B cell (primary cell): ENCODE measurements around the gene TES. TPM values are rescaled to one million over a fixed set of nuclear protein-coding genes. Genes with fewer than 3 reads are reported as not detected.

Experiments used
- ATAC-seq: fragments of 200-7000 bp; cut with Tn5 transposase; one replicate; pipeline ENCODE4 v1.10.0; 2021; ENCODE audit warnings: low read depth, mild to moderate bottlenecking, moderate number of reproducible peaks, moderate library complexity
- CTCF ChIA-PET: fragments of 350-600 bp; sonication (Branson Sonifier 250); formaldehyde crosslinking; loops from one replicate; lab custom pipeline; 2021; ENCODE audit warnings: antibody characterized with exemption, inconsistent platforms; lab: Charles Lee
- POLR2A ChIA-PET: fragments of 350-600 bp; sonication (Branson Sonifier 250); formaldehyde crosslinking; loops from one replicate; lab custom pipeline; 2021; ENCODE audit warnings: antibody characterized with exemption; lab: Charles Lee
- DNase-seq: peaks from one replicate; pipeline ENCODE4 v3.0.0; 2013
- H2AFZ ChIP-seq: 2 replicates; pipeline ENCODE4 v1.6.1; 2012; ENCODE audit warnings: mild to moderate bottlenecking, low read depth, low read length; ENCODE audit not compliant: insufficient read depth, poor library complexity, severe bottlenecking
- H3K27ac ChIP-seq, 2 donors: 1 replicate in 1 of 2; 2 replicates in 1 of 2; pipeline ENCODE4 v1.5.1; 2012 to 2013; ENCODE audit warnings: low read length in 2 of 2, mild to moderate bottlenecking in 2 of 2, moderate library complexity in 1 of 2
- H3K27me3 ChIP-seq, 4 experiments: fragments of 200-600 bp in 1 of 4; sonication (generic) in 1 of 4; replicated peaks in 1 of 4; 1 replicate in 2 of 4; 2 replicates in 2 of 4; pipeline versions ENCODE4 v1.6.1 to v1.7.0; 2013 to 2016; ENCODE audit warnings: low read length in 3 of 4, mild to moderate bottlenecking in 2 of 4, mixed read lengths in 1 of 4, moderate library complexity in 1 of 4; ENCODE audit not compliant: insufficient read depth in 4 of 4, control insufficient read depth in 3 of 4; ENCODE audit errors: control extremely low read depth in 1 of 4
- H3K36me3 ChIP-seq, 2 experiments: replicated peaks in 1 of 2; 1 replicate in 1 of 2; 2 replicates in 1 of 2; pipeline versions ENCODE4 v1.6.1 to v1.7.1; 2013; ENCODE audit warnings: low read length in 1 of 2; ENCODE audit not compliant: insufficient read depth in 2 of 2, control insufficient read depth in 1 of 2; ENCODE audit errors: control extremely low read depth in 1 of 2, extremely low read depth in 1 of 2
- H3K4me1 ChIP-seq, 2 donors: fragments of 200-600 bp in 1 of 2; sonication (generic) in 1 of 2; 1 replicate in 1 of 2; 2 replicates in 1 of 2; pipeline versions ENCODE4 v1.5.1 to v1.6.1; 2013 to 2017; ENCODE audit warnings: low read length in 2 of 2; ENCODE audit not compliant: control insufficient read depth in 2 of 2, insufficient read depth in 2 of 2
- H3K4me2 ChIP-seq: replicated peaks from 2 replicates; pipeline ENCODE3; 2012; ENCODE audit warnings: mild to moderate bottlenecking, low read depth, low read length; ENCODE audit not compliant: poor library complexity, severe bottlenecking
- H3K4me3 ChIP-seq, 5 experiments: fragments of 200-600 bp in 1 of 5; sonication (generic) in 1 of 5; 1 replicate in 3 of 5; 2 replicates in 2 of 5; pipeline versions ENCODE4 v1.5.1 to v1.7.0; 2011 to 2016; ENCODE audit warnings: low read length in 4 of 5, mild to moderate bottlenecking in 4 of 5, low read depth in 2 of 5, control low read depth in 1 of 5, moderate library complexity in 1 of 5; ENCODE audit not compliant: insufficient read depth in 1 of 5; ENCODE audit errors: control extremely low read depth in 1 of 5, extremely low read depth in 1 of 5
- H3K79me2 ChIP-seq: fragments of 200-600 bp; sonication (generic); one replicate; pipeline ENCODE4 v1.6.0; 2016; ENCODE audit warnings: low read length; ENCODE audit not compliant: control insufficient read depth, insufficient read depth
- H3K9ac ChIP-seq: fragments of 200-600 bp; sonication (generic); 2 replicates; pipeline ENCODE4 v1.6.1; 2017; ENCODE audit warnings: mild to moderate bottlenecking, low read length, moderate library complexity
- H3K9me3 ChIP-seq, 3 donors: one replicate each; pipeline versions ENCODE4 v1.6.1 to v1.7.1; 2013; ENCODE audit warnings: low read length in 2 of 3; ENCODE audit not compliant: control insufficient read depth in 2 of 3, insufficient read depth in 1 of 3; ENCODE audit errors: control extremely low read depth in 1 of 3
- H4K20me1 ChIP-seq: 2 replicates; pipeline ENCODE4 v1.6.0; 2012; ENCODE audit warnings: mild to moderate bottlenecking, low read length; ENCODE audit not compliant: insufficient read depth, control insufficient read depth, poor library complexity, severe bottlenecking
- H3K27ac Mint-ChIP-seq: one replicate; pipeline ENCODE4 v1.8.0; 2021; ENCODE audit warnings: mixed read lengths
- H3K27me3 Mint-ChIP-seq: one replicate; pipeline ENCODE4 v1.8.0; 2021; ENCODE audit warnings: mixed read lengths
- H3K4me1 Mint-ChIP-seq: one replicate; pipeline ENCODE4 v1.8.0; 2021; ENCODE audit warnings: mixed read lengths
- H3K4me3 Mint-ChIP-seq: one replicate; pipeline ENCODE4 v1.8.0; 2021; ENCODE audit warnings: mixed read lengths
- H3K9me3 Mint-ChIP-seq: one replicate; pipeline ENCODE4 v1.8.0; 2022; ENCODE audit warnings: mixed read lengths; ENCODE audit not compliant: insufficient read depth
- CTCF ChIP-seq: fragments of 200-600 bp; IDR thresholded peaks from one replicate; pipeline ENCODE4 v1.8.0; 2022; ENCODE audit warnings: antibody characterized with exemption, mild to moderate bottlenecking
- EZH2 ChIP-seq: IDR thresholded peaks from 2 replicates; pipeline ENCODE4 v1.6.1; 2012; ENCODE audit warnings: borderline replicate concordance, low read depth, mild to moderate bottlenecking, moderate library complexity, low read length; ENCODE audit not compliant: insufficient read depth, poor library complexity, severe bottlenecking
- WGBS: methylation state at CpG from one replicate; pipeline ENCODE4 v1.1.5; 2013; ENCODE audit warnings: missing lambda C conversion rate; ENCODE audit not compliant: insufficient coverage; 5-methylcytosine and 5-hydroxymethylcytosine counted together
- intact Hi-C: fragments of 100-400 bp; cut with micrococcal nuclease; formaldehyde crosslinking; loops from one replicate; pipeline ENCODE4 v1.10.0; 2022
- polyA plus RNA-seq: library from polyadenylated mRNA; depleted of rRNA; stranded (reverse); fragments of >200 nt; gene quantifications from 2 replicates; pipeline ENCODE4 v1.2.3, GENCODE V29; 2012
- total RNA-seq, 2 donors: library from RNA; stranded (reverse); fragments of 120-200 nt in 1 of 2; gene quantifications; 1 replicate in 1 of 2; 2 replicates in 1 of 2; pipeline versions ENCODE4 v1.2.3 to v1.2.4, GENCODE V29; 2013 to 2022

Gene TES
- total and polyA plus RNA-seq, 2 donors (not counting 1 experiment from before 2014, with no cell fraction given) = 55.3 to 62.5 TPM

GRCh38 chr7:116305485-116306408, 95.4 kb downstream of the TES start:
- H3K27me3 Mint-ChIP-seq = peaks cover 4% of the 10 kb centered on the region
- Histone ChIP-seq H3K36me3 (no peaks in the 10 kb centered on the region), H3K27me3 (peaks cover 0 to 4% (median 0%) of the 10 kb centered on the region in 4 experiments), H3K27ac (no peak overlapping the region), H3K9me3 (no peaks in the 10 kb centered on the region), H3K79me2 (no peaks in the 10 kb centered on the region), H3K4me3 (no peak overlapping the region), H3K9ac (no peak overlapping the region), H3K4me1 (no peaks in the 10 kb centered on the region), H3K4me2 (no peak overlapping the region), H4K20me1 (no peaks in the 10 kb centered on the region), H2AFZ (no peak overlapping the region)
- H3K4me1 Mint-ChIP-seq = no peaks in the 10 kb centered on the region
- intact Hi-C loops = no loop called here
- DNase-seq (no peak), ATAC-seq (no peak)
- no peak overlapping the region for H3K4me3 Mint-ChIP-seq
- 93% methylated on average over 2 of the region's 5 CpGs for WGBS
- ChIA-PET POLR2A (no interaction called here), CTCF (no interaction called here)
- H3K9me3 Mint-ChIP-seq = no peaks in the 10 kb centered on the region
- no peak overlapping the region for H3K27ac Mint-ChIP-seq
- TF ChIP-seq CTCF = no peak
- no peak for TF ChIP-seq EZH2

- Histone ChIP-seq H4K20me1 (no peaks in the 10 kb centered on the region), H3K79me2 (no peaks in the 10 kb centered on the region), H3K4me3 (no peak overlapping the region), H3K4me2 (no peak overlapping the region), H2AFZ (no peak overlapping the region), H3K27ac (no peak overlapping the region), H3K4me1 (no peaks in the 10 kb centered on the region), H3K27me3 (peaks cover 0 to 2% (median 0%) of the 10 kb centered on the region in 4 experiments), H3K9me3 (no peaks in the 10 kb centered on the region), H3K36me3 (no peaks in the 10 kb centered on the region), H3K9ac (no peak overlapping the region)
- no peak for DNase-seq
- WGBS = 83% methylated on average over 1 of the region's 2 CpGs
- ATAC-seq = no peak
- Mint-ChIP-seq H3K27me3 (peaks cover 4% of the 10 kb centered on the region), H3K9me3 (no peaks in the 10 kb centered on the region), H3K4me3 (no peak overlapping the region), H3K4me1 (no peaks in the 10 kb centered on the region), H3K27ac (no peak overlapping the region)
- intact Hi-C loops = no loop called here
- POLR2A ChIA-PET = no interaction called here
- CTCF ChIA-PET = no interaction called here
- no peak for TF ChIP-seq EZH2
- TF ChIP-seq CTCF = no peak
Measured at GRCh38 chr7:116306409-116307048, 96.2 kb downstream of the TES start.
